K562 (cell line): Measurements from ENCODE around the gene WTIP. TPM values are rescaled to one million over a fixed set of nuclear protein-coding genes. Genes with fewer than 3 reads are reported as not detected.
A peak's percentile ranks its signal among the peaks of the same experiment; 100 is the strongest.

Source experiments
- ATAC-seq: fragments of 200-7000 bp; cut with Tn5 transposase; 3 replicates; pipeline ENCODE4 v1.9.1; 2020; ENCODE audit warnings: moderate library complexity
- BruUV-seq: library from RNA; stranded (reverse); fragments of 400-500 nt; replicated peaks from 2 replicates; lab custom pipeline; 2021; lab: Mats Ljungman, UMichigan
- CTCF ChIA-PET: fragments of 300-600 bp; formaldehyde crosslinking; extraction: SDS; loops from one replicate; lab custom pipeline; 2021; ENCODE audit warnings: low intra/inter-chr PET ratio; lab: Yijun Ruan, JAX
- POLR2A ChIA-PET: fragments of 300-600, 350-650 bp; sonication (Branson Sonifier 250); formaldehyde crosslinking; extraction: SDS; loops from one replicate; lab custom pipeline; 2021; ENCODE audit warnings: antibody characterized with exemption, inconsistent platforms; lab: Yijun Ruan, JAX
- DNase-seq, 4 experiments: peaks; one replicate each; pipeline versions ENCODE4 v3.0.0 to v3.0.0-alpha.2; 2011 to 2018; ENCODE audit warnings: low spot score in 3 of 4, mixed read lengths in 3 of 4; ENCODE audit errors: extremely low read depth in 1 of 4
- FAIRE-seq: peaks from 2 replicates; lab custom pipeline; 2011; peaks lifted over from hg19 to GRCh38; lab: Jason Lieb, UNC
- H2AFZ ChIP-seq: 2 replicates; pipeline ENCODE4 v1.6.0; 2011; ENCODE audit warnings: low read depth, low read length, control low read depth, inconsistent platforms
- H3K27ac ChIP-seq: fragments of 200-600 bp; 3 replicates; pipeline ENCODE4 v1.8.0; 2011; ENCODE audit warnings: low read depth, mild to moderate bottlenecking, control low read depth, inconsistent platforms, low read length, moderate library complexity, mixed read lengths; ENCODE audit errors: extremely low read depth
- H3K27me3 ChIP-seq, 2 experiments: fragments of 300-600 bp in 1 of 2; 2 replicates in 1 of 2; 3 replicates in 1 of 2; pipeline versions ENCODE4 v1.6.0 to v1.8.0; 2011; ENCODE audit warnings: inconsistent platforms in 2 of 2, low read length in 2 of 2, mild to moderate bottlenecking in 1 of 2, mixed read lengths in 1 of 2, moderate library complexity in 1 of 2; ENCODE audit not compliant: control insufficient read depth in 2 of 2, insufficient read depth in 2 of 2
- H3K36me3 ChIP-seq: fragments of 300-600 bp; 3 replicates; pipeline ENCODE4 v1.8.0; 2011; ENCODE audit warnings: mild to moderate bottlenecking, low read length, inconsistent platforms; ENCODE audit not compliant: control insufficient read depth, insufficient read depth
- H3K4me1 ChIP-seq, 2 experiments: fragments of 200-600 bp in 1 of 2; replicated peaks in 1 of 2; 2 replicates in 1 of 2; 3 replicates in 1 of 2; pipeline versions ENCODE4 v1.5.1 to v1.8.0; 2011; ENCODE audit warnings: inconsistent platforms in 2 of 2, low read length in 2 of 2, mild to moderate bottlenecking in 1 of 2, mixed read lengths in 1 of 2, moderate library complexity in 1 of 2; ENCODE audit not compliant: control insufficient read depth in 2 of 2, insufficient read depth in 2 of 2
- H3K4me2 ChIP-seq: 2 replicates; pipeline ENCODE4 v1.6.1; 2011; ENCODE audit warnings: low read length, control low read depth, inconsistent platforms, mixed read lengths; ENCODE audit not compliant: insufficient read depth
- H3K4me3 ChIP-seq: fragments of 200-600 bp; sonication (generic), shearing (Covaris generic); 2 replicates; pipeline ENCODE4 v1.5.1; 2016; ENCODE audit warnings: control low read depth, inconsistent platforms
- H3K79me2 ChIP-seq: fragments of 200-600 bp; 3 replicates; pipeline ENCODE4 v1.8.0; 2011; ENCODE audit warnings: low read length, inconsistent platforms; ENCODE audit not compliant: control insufficient read depth, insufficient read depth
- H3K9ac ChIP-seq, 2 experiments: 2 replicates each; pipeline versions ENCODE4 v1.6.0 to v1.6.1; 2011; ENCODE audit warnings: low read depth in 2 of 2, low read length in 2 of 2, control low read depth in 1 of 2, inconsistent platforms in 1 of 2, mild to moderate bottlenecking in 1 of 2, mixed read lengths in 1 of 2; ENCODE audit not compliant: insufficient read depth in 1 of 2
- H3K9me1 ChIP-seq: one replicate; pipeline ENCODE4 v1.6.0; 2011; ENCODE audit warnings: inconsistent platforms, mild to moderate bottlenecking, low read length, moderate library complexity; ENCODE audit not compliant: control insufficient read depth, insufficient read depth
- H3K9me3 ChIP-seq: replicated peaks from 2 replicates; pipeline ENCODE4 v1.5.1; 2011; ENCODE audit warnings: low read depth, low read length, inconsistent platforms; ENCODE audit not compliant: control insufficient read depth, insufficient read depth
- H4K20me1 ChIP-seq: replicated peaks from 2 replicates; pipeline ENCODE4 v1.6.1; 2011; ENCODE audit warnings: low read length, inconsistent platforms, mixed read lengths; ENCODE audit not compliant: control insufficient read depth, insufficient read depth
- CC2D1A ChIP-seq: fragments of 450-650 bp; IDR thresholded peaks from 2 replicates; pipeline ENCODE4 v1.6.1; 2017; ENCODE audit warnings: mild to moderate bottlenecking
- HLTF ChIP-seq: fragments of 450-650 bp; IDR thresholded peaks from 2 replicates; pipeline ENCODE4 v1.6.1; 2016
- HNRNPK ChIP-seq: fragments of 200-400 bp; formaldehyde crosslinking; IDR thresholded peaks from one replicate; pipeline ENCODE4 v1.6.1; 2018; ENCODE audit warnings: mild to moderate bottlenecking, low read depth, low read length; ENCODE audit not compliant: poor library complexity, severe bottlenecking
- MBD2 ChIP-seq: sonication (generic); IDR thresholded peaks from 2 replicates; pipeline ENCODE4 v1.6.1; 2016; ENCODE audit warnings: low read depth, borderline replicate concordance
- PHF20 ChIP-seq: fragments of 450-650 bp; IDR thresholded peaks from 2 replicates; pipeline ENCODE4 v1.6.1; 2018; ENCODE audit not compliant: partially characterized antibody
- RB1 ChIP-seq: fragments of 450-650 bp; IDR thresholded peaks from 2 replicates; pipeline ENCODE4 v1.6.1; 2017; ENCODE audit warnings: low read depth, mild to moderate bottlenecking
- RUNX1 ChIP-seq: sonication (generic); IDR thresholded peaks from 2 replicates; pipeline ENCODE4 v1.6.1; 2016; ENCODE audit warnings: antibody characterized with exemption, low read depth
- SMC3 ChIP-seq: conservative IDR thresholded peaks from 2 replicates; pipeline ENCODE4 v1.6.1; 2011; ENCODE audit warnings: low read depth, low read length, improper control_type of control experiment; ENCODE audit not compliant: insufficient read depth
- SNRNP70 ChIP-seq: fragments of 200-400 bp; formaldehyde crosslinking; optimal IDR thresholded peaks from 2 replicates; pipeline ENCODE3; 2017; ENCODE audit warnings: low read depth, low read length
- SP2 ChIP-seq: IDR thresholded peaks from 2 replicates; pipeline ENCODE4 v1.6.1; 2011; ENCODE audit warnings: mild to moderate bottlenecking, low read depth, low read length, moderate library complexity; ENCODE audit not compliant: poor library complexity, severe bottlenecking; ENCODE audit errors: extremely low read depth
- TFAP4 ChIP-seq: sonication (generic); formaldehyde crosslinking; IDR thresholded peaks from 2 replicates; pipeline ENCODE4 v1.8.0; 2022; ENCODE audit warnings: missing genetic modification reagents, mild to moderate bottlenecking, moderate library complexity, borderline replicate concordance
- ZNF121 ChIP-seq: sonication (generic); formaldehyde crosslinking; conservative IDR thresholded peaks from 2 replicates; pipeline ENCODE4 v1.8.0; 2022; ENCODE audit warnings: missing genetic modification reagents
- WGBS: fragments of 100-300 bp; shearing (Covaris generic); methylation state at CpG from one replicate; pipeline ENCODE4 v1.1.6; 2016; ENCODE audit warnings: low coverage, mixed read lengths; ENCODE audit not compliant: insufficient coverage; ENCODE audit errors: missing lambda C conversion rate; 5-methylcytosine and 5-hydroxymethylcytosine counted together
- in situ Hi-C: fragments of 300-500 bp; cut with MboI; formaldehyde crosslinking; loops from 4 replicates; pipeline ENCODE4 v1.15.0; 2018; ENCODE audit warnings: inconsistent platforms, mixed read lengths
- intact Hi-C: fragments of 100-400 bp; cut with micrococcal nuclease; formaldehyde crosslinking; loops from 2 replicates; pipeline ENCODE4 v1.14.2; 2022
- polyA plus RNA-seq, 8 experiments: library from polyadenylated mRNA; depleted of rRNA in 4 of 8; stranded (reverse) in 5 of 8; unstranded in 3 of 8; fragments of >200 nt; fragmentation: Nextera tagmentation in 2 of 8; fragmentation: Illumina TruSeq in 1 of 8; extraction: Ambion mirVana in 2 of 8; extraction: Trizol in 1 of 8; gene quantifications; 2 replicates each; pipeline versions ENCODE4 v1.2.1 to v1.2.3, GENCODE V29; 2011 to 2014; ENCODE audit warnings: inconsistent platforms in 1 of 8, missing spikeins in 1 of 8
- total RNA-seq, 7 experiments: library from RNA; depleted of rRNA in 6 of 7; stranded (reverse); fragments of >200 nt in 6 of 7; fragmentation: Illumina TruSeq in 2 of 7; extraction: Trizol in 2 of 7; gene quantifications; 2 replicates each; pipeline versions ENCODE4 v1.2.1 to v1.2.3, GENCODE V29; 2011 to 2021; ENCODE audit warnings: low replicate concordance in 1 of 7
- TF ChIP-seq, protein P1 (sequence below): sonication (generic); formaldehyde crosslinking; IDR thresholded peaks from 2 replicates; pipeline ENCODE4 v1.8.0; 2022; ENCODE audit warnings: missing genetic modification reagents, mild to moderate bottlenecking, borderline replicate concordance
- TF ChIP-seq, protein P2 (sequence below), 2 experiments: fragments of 450-650 bp; IDR thresholded peaks; 2 replicates each; pipeline ENCODE4 v1.6.1; 2018; ENCODE audit warnings: mild to moderate bottlenecking in 2 of 2, low read depth in 1 of 2; ENCODE audit not compliant: partially characterized antibody in 2 of 2

WTIP gene
- total and polyA plus RNA-seq, 9 of the 15 experiments (the other 6 are each of a cell fraction or from before 2014, with no cell fraction given) = under 0.01 to 0.54 (median 0.27) TPM; not detected in 1

GRCh38 chr19:34501339-34502320 lies 20.1 kb downstream of the WTIP start:
- WGBS = 15% methylated on average over 27 of the region's 40 CpGs
- intact Hi-C loops = loop anchor here (10.0 kb wide), 1 partner anchor 147 kb away; no protein-coding TSS in a partner anchor
- TF ChIP-seq RUNX1 (no peak), SP2 (no peak), CC2D1A (peak; percentile 67; the same call in 1 of the 2 replicates), MBD2 (no peak), SNRNP70 (no peak), RB1 (peak; percentile 94; the same call in 1 of the 2 replicates), SMC3 (peak; percentile 96), ZNF121 (CRISPR knock-in tag) (no peak), HLTF (no peak), PHF20 (no peak), TFAP4 (CRISPR knock-in tag) (peak; percentile 73; the same call in 1 of the 2 replicates), HNRNPK (no peak)
- TF ChIP-seq, protein P1, sequence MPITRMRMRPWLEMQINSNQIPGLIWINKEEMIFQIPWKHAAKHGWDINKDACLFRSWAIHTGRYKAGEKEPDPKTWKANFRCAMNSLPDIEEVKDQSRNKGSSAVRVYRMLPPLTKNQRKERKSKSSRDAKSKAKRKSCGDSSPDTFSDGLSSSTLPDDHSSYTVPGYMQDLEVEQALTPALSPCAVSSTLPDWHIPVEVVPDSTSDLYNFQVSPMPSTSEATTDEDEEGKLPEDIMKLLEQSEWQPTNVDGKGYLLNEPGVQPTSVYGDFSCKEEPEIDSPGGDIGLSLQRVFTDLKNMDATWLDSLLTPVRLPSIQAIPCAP (CRISPR knock-in tag) = no peak
- TF ChIP-seq, protein P2, sequence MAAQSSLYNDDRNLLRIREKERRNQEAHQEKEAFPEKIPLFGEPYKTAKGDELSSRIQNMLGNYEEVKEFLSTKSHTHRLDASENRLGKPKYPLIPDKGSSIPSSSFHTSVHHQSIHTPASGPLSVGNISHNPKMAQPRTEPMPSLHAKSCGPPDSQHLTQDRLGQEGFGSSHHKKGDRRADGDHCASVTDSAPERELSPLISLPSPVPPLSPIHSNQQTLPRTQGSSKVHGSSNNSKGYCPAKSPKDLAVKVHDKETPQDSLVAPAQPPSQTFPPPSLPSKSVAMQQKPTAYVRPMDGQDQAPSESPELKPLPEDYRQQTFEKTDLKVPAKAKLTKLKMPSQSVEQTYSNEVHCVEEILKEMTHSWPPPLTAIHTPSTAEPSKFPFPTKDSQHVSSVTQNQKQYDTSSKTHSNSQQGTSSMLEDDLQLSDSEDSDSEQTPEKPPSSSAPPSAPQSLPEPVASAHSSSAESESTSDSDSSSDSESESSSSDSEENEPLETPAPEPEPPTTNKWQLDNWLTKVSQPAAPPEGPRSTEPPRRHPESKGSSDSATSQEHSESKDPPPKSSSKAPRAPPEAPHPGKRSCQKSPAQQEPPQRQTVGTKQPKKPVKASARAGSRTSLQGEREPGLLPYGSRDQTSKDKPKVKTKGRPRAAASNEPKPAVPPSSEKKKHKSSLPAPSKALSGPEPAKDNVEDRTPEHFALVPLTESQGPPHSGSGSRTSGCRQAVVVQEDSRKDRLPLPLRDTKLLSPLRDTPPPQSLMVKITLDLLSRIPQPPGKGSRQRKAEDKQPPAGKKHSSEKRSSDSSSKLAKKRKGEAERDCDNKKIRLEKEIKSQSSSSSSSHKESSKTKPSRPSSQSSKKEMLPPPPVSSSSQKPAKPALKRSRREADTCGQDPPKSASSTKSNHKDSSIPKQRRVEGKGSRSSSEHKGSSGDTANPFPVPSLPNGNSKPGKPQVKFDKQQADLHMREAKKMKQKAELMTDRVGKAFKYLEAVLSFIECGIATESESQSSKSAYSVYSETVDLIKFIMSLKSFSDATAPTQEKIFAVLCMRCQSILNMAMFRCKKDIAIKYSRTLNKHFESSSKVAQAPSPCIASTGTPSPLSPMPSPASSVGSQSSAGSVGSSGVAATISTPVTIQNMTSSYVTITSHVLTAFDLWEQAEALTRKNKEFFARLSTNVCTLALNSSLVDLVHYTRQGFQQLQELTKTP (IDR thresholded peaks at IDR 0.05; ENCODE audit: low read depth in 1 of 2, partially characterized antibody in 2 of 2) = no peak

More at GRCh38 chr19:34501339-34502320, 20.1 kb downstream of the WTIP start:
- no TSS peak for BruUV-seq
- no peaks in the 10 kb centered on the region for H3K36me3 ChIP-seq
- peaks cover 7 to 44% of the 10 kb centered on the region in 2 experiments; a peak in 4 of 5 replicates for H3K4me1 ChIP-seq
- H3K27ac ChIP-seq = no peak overlapping the region
- FAIRE-seq (peak; percentile 87), ATAC-seq (peak; percentile 96), DNase-seq (peak; percentile 93 to 96 (median 95))
- H3K79me2 ChIP-seq = no peaks in the 10 kb centered on the region
- ChIA-PET POLR2A (no interaction called here), CTCF (interaction anchor here (0.5 to 3.1 kb wide), 12 partner anchors 31 to 1267 kb away, joined by 3 to 27 read pairs (median 4); no protein-coding TSS in a partner anchor)
- H3K4me2 ChIP-seq = peak overlapping the region; percentile 63
- H2AFZ ChIP-seq = peak overlapping the region; percentile 69
- H3K9me1 ChIP-seq = no peaks in the 10 kb centered on the region
- peaks cover 0 to 5% of the 10 kb centered on the region in 2 experiments; a peak in 2 of 5 replicates for H3K27me3 ChIP-seq
- in situ Hi-C loops = no loop called here
- no peaks in the 10 kb centered on the region for H3K9me3 ChIP-seq
- no peaks in the 10 kb centered on the region for H4K20me1 ChIP-seq
- H3K4me3 ChIP-seq = no peak overlapping the region
- H3K9ac ChIP-seq = peak overlapping the region in 1 of 2 experiments; percentile 84; a peak in 3 of 4 replicates
